Measurements from ENCODE around the gene ZNF783.

The ZNF783 gene

GRCh38 chr7:149252378-149252777 lies 9.6 kb upstream of the ZNF783 start:
- DNase-seq (ENCODE audit: low read depth), result no peak
- no peak for TF ChIP-seq CTCF (IDR thresholded peaks at IDR 0.05; ENCODE audit: insufficient read depth, low read depth, low read length, missing control alignments)
- H3K4me3 ChIP-seq (ENCODE audit: low read length), result no peak overlapping the region

DNA sequence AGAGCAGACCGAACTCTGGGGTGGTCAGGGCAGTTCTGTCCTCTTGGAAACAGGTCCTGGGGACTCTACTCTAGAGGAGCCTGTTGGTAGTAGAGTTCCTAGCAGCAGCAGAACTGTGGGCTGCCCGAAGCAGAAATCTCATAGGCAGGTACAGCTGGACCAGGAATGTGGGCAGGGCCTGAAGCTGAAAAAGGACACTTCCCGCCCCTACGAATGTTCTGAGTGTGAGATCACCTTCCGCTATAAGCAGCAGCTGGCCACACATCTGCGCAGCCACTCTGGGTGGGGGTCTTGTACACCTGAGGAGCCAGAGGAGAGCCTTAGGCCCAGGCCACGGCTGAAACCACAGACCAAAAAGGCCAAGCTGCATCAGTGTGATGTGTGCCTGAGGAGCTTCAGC lies 8.3 kb upstream of the ZNF783 start:
- H3K4me3 ChIP-seq (ENCODE audit: low read length), result no peak overlapping the region
- TF ChIP-seq CTCF (IDR thresholded peaks at IDR 0.05; ENCODE audit: insufficient read depth, low read depth, low read length, missing control alignments), result no peak
- no peak for DNase-seq (ENCODE audit: low read depth)

- no peak for DNase-seq (ENCODE audit: low read depth)
- TF ChIP-seq CTCF (IDR thresholded peaks at IDR 0.05; ENCODE audit: insufficient read depth, low read depth, low read length, missing control alignments), result no peak
- no peak overlapping the region for H3K4me3 ChIP-seq (ENCODE audit: low read length)
These were observed 7.7 kb upstream of the ZNF783 start for GRCh38 chr7:149254181-149254858.

DNA sequence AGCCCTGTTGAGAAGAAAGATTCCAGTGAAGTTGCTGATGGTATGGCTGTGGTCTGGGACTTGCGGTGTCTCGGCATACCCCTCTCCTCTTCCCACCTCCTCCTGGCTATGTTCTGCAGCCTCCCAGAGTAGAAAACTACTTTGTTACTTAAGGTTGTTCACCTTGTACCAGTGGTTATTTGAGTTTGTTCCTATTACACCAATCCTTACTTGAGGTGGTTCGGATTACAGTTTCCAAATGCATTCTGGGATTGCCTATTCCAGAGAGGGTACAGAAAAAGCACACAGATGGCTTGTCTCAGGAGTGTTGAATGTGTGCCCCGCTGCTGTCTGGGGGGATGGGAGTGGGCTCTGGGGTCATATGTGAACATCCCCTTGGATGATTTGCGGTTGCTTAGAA lies 6.8 kb upstream of the ZNF783 start:
- TF ChIP-seq CTCF (IDR thresholded peaks at IDR 0.05; ENCODE audit: insufficient read depth, low read depth, low read length, missing control alignments), result no peak
- H3K4me3 ChIP-seq (ENCODE audit: low read length), result no peak overlapping the region

DNA sequence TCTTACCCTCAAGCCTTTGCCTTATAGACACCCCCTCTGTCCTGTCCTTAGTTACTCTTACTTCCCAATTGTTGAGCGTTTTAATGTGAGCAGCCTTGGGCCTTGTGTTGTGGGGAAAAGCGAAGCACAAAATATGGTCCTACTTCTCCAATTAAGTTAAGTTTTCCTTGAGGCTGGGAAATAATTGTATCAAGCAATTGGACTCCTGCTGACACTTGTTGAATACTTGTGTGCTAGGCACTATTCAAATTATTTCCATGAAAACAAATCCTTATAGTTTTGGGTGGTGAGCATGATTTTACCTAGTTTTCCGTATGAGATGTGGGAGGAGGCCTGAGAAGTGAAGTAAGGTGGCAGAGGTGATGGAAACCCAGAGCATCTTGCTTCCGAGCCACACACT lies 5.4 kb upstream of the ZNF783 start:
- no peak for TF ChIP-seq CTCF (IDR thresholded peaks at IDR 0.05; ENCODE audit: insufficient read depth, low read depth, low read length, missing control alignments)
- H3K4me3 ChIP-seq (ENCODE audit: low read length), result no peak overlapping the region
- DNase-seq (ENCODE audit: low read depth), result no peak

More for the DNA sequence above, 6.8 kb upstream of the ZNF783 start:
- no peak for DNase-seq (ENCODE audit: low read depth)

DNA sequence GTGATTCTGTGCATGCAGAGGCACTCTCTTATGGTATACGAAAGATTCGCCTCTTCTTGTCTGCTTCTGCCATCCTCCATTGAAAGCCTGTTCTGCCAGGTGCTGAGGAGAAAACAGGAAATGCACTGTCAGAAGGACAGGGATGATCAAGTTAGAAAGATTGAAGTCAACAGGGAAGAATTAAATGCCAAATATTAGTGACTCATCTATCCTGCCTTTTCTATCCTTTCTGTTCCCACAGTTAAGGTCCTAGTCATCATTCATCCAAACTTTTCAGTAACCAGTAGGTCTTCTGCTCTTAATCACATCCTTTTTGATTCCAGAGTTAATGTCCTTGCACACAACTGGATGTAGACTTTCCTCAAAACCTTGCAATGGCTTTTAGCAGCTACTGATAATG lies 4.8 kb upstream of the ZNF783 start:
- DNase-seq (ENCODE audit: low read depth), result peak; percentile 89
- no peak overlapping the region for H3K4me3 ChIP-seq (ENCODE audit: low read length)
- no peak for TF ChIP-seq CTCF (IDR thresholded peaks at IDR 0.05; ENCODE audit: insufficient read depth, low read depth, low read length, missing control alignments)

DNA sequence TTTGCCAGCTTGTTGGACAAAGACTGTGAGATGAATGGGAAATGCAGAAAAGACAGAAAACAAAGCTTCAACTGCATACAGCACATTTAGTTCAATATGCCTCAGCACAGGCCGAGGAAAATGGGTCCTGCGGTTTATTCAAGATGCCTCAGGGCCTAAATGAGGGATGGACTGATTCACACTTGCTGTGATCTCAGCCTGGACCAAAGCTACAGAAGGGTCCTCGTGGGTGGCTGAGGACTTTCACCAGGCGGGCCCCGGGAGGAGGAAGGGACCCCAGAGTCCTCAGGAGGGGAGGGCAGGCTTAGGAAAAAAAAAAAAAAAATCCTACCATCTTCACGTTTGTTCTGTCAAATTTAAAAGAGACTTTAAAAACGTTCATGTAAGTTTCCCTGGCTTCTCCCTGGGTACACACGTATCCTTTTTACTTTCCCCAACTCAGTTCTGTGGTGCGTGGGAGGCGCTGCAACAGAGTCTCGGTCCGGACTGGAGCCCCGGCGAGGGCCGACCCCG lies 624 bp upstream of the ZNF783 start:
- TF ChIP-seq CTCF (IDR thresholded peaks at IDR 0.05; ENCODE audit: insufficient read depth, low read depth, low read length, missing control alignments), result no peak
- H3K4me3 ChIP-seq (ENCODE audit: low read length), result peak overlapping the region; percentile 47
- peak; percentile 83 for DNase-seq (ENCODE audit: low read depth)

All from epithelial cell of esophagus (primary cell).